Measurements from ENCODE around the gene SKAP2. TPM values are rescaled to one million over a fixed set of nuclear protein-coding genes. Genes with fewer than 3 reads are reported as not detected.

Gene SKAP2
- total and polyA plus RNA-seq, 10 of the 15 experiments (the other 5 are each of a cell fraction or from before 2014, with no cell fraction given): 10.9 to 40.6 (median 23.5) TPM

- TF ChIP-seq, protein P1, sequence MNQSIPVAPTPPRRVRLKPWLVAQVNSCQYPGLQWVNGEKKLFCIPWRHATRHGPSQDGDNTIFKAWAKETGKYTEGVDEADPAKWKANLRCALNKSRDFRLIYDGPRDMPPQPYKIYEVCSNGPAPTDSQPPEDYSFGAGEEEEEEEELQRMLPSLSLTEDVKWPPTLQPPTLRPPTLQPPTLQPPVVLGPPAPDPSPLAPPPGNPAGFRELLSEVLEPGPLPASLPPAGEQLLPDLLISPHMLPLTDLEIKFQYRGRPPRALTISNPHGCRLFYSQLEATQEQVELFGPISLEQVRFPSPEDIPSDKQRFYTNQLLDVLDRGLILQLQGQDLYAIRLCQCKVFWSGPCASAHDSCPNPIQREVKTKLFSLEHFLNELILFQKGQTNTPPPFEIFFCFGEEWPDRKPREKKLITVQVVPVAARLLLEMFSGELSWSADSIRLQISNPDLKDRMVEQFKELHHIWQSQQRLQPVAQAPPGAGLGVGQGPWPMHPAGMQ (IDR thresholded peaks at IDR 0.05; ENCODE audit: borderline replicate concordance): no peak
Observed at GRCh38 chr7:26714006-26714405, 150.4 kb downstream of the SKAP2 start (continued).

GRCh38 chr7:26709210-26709990 lies 155.0 kb downstream of the SKAP2 start:
- intact Hi-C loops (cut with micrococcal nuclease; ENCODE audit: unreplicated experiment) (no loop called here), in situ Hi-C loops (cut with MboI) (no loop called here)
- ChIA-PET SMC1A (ENCODE audit: uncharacterized antibody, unreplicated experiment) (interaction anchor here (1.4 to 1.9 kb wide), 2 partner anchors 14 to 15 kb away, joined by 6 to 8 read pairs; no protein-coding TSS in a partner anchor), RAD21 (ENCODE audit: unreplicated experiment) (no interaction called here), CTCF (interaction anchor here (0.6 to 2.1 kb wide), 4 partner anchors 9 to 453 kb away, joined by 3 to 7 read pairs (median 4); no protein-coding TSS in a partner anchor), POLR2A (no interaction called here)
- WGBS (ENCODE audit: insufficient coverage, insufficient replicate concordance, low lambda C conversion rate, missing lambda C conversion rate): 89% methylated on average over 1 of the region's 1 CpG
- H3K79me2 ChIP-seq (ENCODE audit: control insufficient read depth, insufficient read depth, low read length): no peaks in the 10 kb centered on the region
- H3K36me3 ChIP-seq (ENCODE audit: control insufficient read depth in 2 of 2, insufficient read depth in 2 of 2, low read length in 1 of 2): no peaks in the 10 kb centered on the region
- H3K9ac ChIP-seq (ENCODE audit: control insufficient read depth, insufficient read depth, low read length): no peak overlapping the region
- DNase-seq (ENCODE audit: low read depth, low spot score) (no peak), FAIRE-seq (peak; percentile 69), ATAC-seq (no peak)
- H2AFZ ChIP-seq (ENCODE audit: control insufficient read depth, low read depth, low read length): no peak overlapping the region
- H3K9me3 ChIP-seq (replicated peaks; ENCODE audit: control insufficient read depth, insufficient read depth, low read length): no peaks in the 10 kb centered on the region
- H3K27ac ChIP-seq (ENCODE audit: control insufficient read depth, insufficient read depth): no peak overlapping the region
- BruUV-seq (replicated peaks): no TSS peak
- H3K4me3 ChIP-seq: no peak overlapping the region
- no peaks in the 10 kb centered on the region for H3K4me1 ChIP-seq (ENCODE audit: control insufficient read depth, insufficient read depth, low read length)
- H3K4me2 ChIP-seq (ENCODE audit: control insufficient read depth, insufficient read depth): no peak overlapping the region
- H4K20me1 ChIP-seq (ENCODE audit: control insufficient read depth, insufficient read depth): no peaks in the 10 kb centered on the region
- H3K27me3 ChIP-seq (replicated peaks in 1 of 2; ENCODE audit: control insufficient read depth in 2 of 2, insufficient read depth in 2 of 2, low read length in 1 of 2): no peaks in the 10 kb centered on the region
- TF ChIP-seq MXI1 (IDR thresholded peaks at IDR 0.05; ENCODE audit: low read depth, low read length): no peak
- TF ChIP-seq CBX3 (IDR thresholded peaks at IDR 0.05; ENCODE audit: borderline replicate concordance, low read depth): no peak
- TF ChIP-seq CEBPB (IDR thresholded peaks at IDR 0.05; ENCODE audit: borderline replicate concordance in 1 of 2, low read depth in 2 of 2, low read length in 2 of 2): no peak
- no peak for TF ChIP-seq POLR2AphosphoS2 (IDR thresholded peaks at IDR 0.05; ENCODE audit: low read depth, low read length)
- no peak for TF ChIP-seq CHD2 (IDR thresholded peaks at IDR 0.05; ENCODE audit: borderline replicate concordance, low read depth, low read length)
- TF ChIP-seq, protein P2, sequence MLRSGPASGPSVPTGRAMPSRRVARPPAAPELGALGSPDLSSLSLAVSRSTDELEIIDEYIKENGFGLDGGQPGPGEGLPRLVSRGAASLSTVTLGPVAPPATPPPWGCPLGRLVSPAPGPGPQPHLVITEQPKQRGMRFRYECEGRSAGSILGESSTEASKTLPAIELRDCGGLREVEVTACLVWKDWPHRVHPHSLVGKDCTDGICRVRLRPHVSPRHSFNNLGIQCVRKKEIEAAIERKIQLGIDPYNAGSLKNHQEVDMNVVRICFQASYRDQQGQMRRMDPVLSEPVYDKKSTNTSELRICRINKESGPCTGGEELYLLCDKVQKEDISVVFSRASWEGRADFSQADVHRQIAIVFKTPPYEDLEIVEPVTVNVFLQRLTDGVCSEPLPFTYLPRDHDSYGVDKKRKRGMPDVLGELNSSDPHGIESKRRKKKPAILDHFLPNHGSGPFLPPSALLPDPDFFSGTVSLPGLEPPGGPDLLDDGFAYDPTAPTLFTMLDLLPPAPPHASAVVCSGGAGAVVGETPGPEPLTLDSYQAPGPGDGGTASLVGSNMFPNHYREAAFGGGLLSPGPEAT (IDR thresholded peaks at IDR 0.05; ENCODE audit: low read depth): no peak
- no peak for TF ChIP-seq TCF12 (IDR thresholded peaks at IDR 0.05; ENCODE audit: low read depth, low read length)
- no peak for TF ChIP-seq ZNF274 (IDR thresholded peaks at IDR 0.05; ENCODE audit: insufficient read depth, insufficient read length)
- TF ChIP-seq MLLT1 (IDR thresholded peaks at IDR 0.05): no peak
- TF ChIP-seq, protein P3, sequence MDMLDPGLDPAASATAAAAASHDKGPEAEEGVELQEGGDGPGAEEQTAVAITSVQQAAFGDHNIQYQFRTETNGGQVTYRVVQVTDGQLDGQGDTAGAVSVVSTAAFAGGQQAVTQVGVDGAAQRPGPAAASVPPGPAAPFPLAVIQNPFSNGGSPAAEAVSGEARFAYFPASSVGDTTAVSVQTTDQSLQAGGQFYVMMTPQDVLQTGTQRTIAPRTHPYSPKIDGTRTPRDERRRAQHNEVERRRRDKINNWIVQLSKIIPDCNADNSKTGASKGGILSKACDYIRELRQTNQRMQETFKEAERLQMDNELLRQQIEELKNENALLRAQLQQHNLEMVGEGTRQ (IDR thresholded peaks at IDR 0.05; ENCODE audit: borderline replicate concordance, low read depth, low read length): no peak
- TF ChIP-seq WRNIP1 (IDR thresholded peaks at IDR 0.05; ENCODE audit: borderline replicate concordance, low read depth, low read length): no peak

All from GM12878 (cell line).